Breast epithelium (tissue), 3 donors: ENCODE results near the gene INHBB.

Source experiments
- POLR2A ChIP-seq: fragments of 450-650 bp; IDR thresholded peaks from one replicate; pipeline ENCODE4 v1.6.1; 2016; ENCODE audit warnings: antibody characterized with exemption, mild to moderate bottlenecking, moderate library complexity
- POLR2AphosphoS5 ChIP-seq, 3 donors: sonication (generic); formaldehyde crosslinking; IDR thresholded peaks; one replicate each; pipeline ENCODE4 v1.6.1; 2017; ENCODE audit warnings: antibody characterized with exemption in 3 of 3
- TF ChIP-seq, protein P1 (sequence below), 3 donors: fragments of 450-650 bp; IDR thresholded peaks; one replicate each; pipeline ENCODE4 v1.5.1; 2016 to 2017; ENCODE audit warnings: antibody characterized with exemption in 3 of 3, mild to moderate bottlenecking in 3 of 3, moderate library complexity in 3 of 3

DNA sequence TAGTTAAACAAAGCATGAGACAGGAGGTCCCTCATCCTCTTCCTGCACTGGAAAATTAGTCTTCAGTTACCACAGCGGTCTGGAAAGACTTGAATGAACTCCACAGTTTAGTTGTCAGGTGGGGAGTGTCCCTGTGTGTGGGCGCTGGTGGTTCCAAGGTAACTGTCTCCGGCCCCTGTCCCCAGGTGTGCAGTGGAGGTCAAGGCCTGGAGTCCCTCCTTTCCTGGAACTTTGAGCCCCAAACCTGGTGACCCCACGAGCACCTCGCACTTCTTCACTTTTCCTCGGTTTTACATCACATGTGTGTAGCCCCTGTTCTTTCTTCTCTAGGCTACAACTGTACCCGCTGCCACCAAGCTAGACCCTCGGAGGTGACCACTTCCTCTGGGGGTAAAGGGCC is 28.0 kb upstream of the INHBB start:
- TF ChIP-seq, protein P1, sequence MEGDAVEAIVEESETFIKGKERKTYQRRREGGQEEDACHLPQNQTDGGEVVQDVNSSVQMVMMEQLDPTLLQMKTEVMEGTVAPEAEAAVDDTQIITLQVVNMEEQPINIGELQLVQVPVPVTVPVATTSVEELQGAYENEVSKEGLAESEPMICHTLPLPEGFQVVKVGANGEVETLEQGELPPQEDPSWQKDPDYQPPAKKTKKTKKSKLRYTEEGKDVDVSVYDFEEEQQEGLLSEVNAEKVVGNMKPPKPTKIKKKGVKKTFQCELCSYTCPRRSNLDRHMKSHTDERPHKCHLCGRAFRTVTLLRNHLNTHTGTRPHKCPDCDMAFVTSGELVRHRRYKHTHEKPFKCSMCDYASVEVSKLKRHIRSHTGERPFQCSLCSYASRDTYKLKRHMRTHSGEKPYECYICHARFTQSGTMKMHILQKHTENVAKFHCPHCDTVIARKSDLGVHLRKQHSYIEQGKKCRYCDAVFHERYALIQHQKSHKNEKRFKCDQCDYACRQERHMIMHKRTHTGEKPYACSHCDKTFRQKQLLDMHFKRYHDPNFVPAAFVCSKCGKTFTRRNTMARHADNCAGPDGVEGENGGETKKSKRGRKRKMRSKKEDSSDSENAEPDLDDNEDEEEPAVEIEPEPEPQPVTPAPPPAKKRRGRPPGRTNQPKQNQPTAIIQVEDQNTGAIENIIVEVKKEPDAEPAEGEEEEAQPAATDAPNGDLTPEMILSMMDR (IDR thresholded peaks at IDR 0.05) = no peak
- TF ChIP-seq POLR2A (no peak), POLR2AphosphoS5 (IDR thresholded peaks at IDR 0.05) (no peak)
